ENCODE results near the gene GHRL.

DNA sequence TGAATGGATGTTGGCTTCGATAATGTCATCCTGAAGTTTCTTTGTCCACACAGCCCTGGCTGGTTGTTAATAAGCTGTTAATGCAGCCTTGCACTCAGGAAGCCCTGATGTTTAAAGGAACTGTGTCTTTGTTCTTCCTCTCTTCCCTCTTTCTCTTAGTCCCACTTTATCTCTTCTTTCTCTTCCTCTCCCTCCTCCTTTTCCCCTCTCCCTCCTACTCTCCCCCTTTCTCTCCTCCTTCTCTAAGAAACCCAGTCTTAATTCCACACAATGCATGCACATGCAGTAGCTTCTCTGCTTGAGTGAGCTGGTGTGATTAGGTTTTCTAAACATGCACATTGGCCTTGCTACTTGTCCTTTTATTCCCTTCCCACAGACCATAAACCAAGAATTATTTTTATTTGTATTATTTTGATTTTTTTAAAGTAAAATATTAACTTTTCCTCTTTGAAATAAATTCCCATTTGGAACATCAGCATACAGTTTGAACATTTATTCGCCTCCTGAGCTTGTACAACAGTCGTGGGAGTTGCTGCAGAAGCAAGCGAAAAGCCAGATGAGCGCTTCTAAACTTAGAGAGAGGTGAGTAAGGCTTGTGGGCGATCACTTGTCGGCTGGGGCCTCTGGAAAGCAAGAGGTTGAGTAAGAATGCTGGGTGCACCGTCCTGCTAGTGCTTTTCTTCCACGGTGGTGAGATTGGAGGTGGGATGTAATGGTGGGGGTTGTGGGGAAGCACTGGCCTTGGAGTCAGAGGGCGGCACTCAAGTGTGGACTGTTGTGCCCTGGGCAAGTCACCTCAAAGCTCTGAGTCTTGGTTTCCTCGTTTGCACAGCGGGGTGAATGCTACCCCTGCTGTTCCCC, 7.2 kb downstream of the GHRL start:
- TF ChIP-seq POLR2A (IDR thresholded peaks at IDR 0.05; ENCODE audit: low read length), result no peak
- no peak for TF ChIP-seq HEYL (CRISPR knock-in tag; IDR thresholded peaks at IDR 0.05)
